A549 (cell line): Measurements from ENCODE around the gene TGFBR1.

Experiments used
- CTCF ChIP-seq: fragments of >200 bp; sonication (Bioruptor Twin); formaldehyde crosslinking; IDR thresholded peaks from 3 replicates; pipeline ENCODE4 v1.5.1; 2016
- POLR2A ChIP-seq: IDR thresholded peaks from 2 replicates; pipeline ENCODE4 v1.6.1; 2012; ENCODE audit warnings: mild to moderate bottlenecking, low read length

GRCh38 chr9:99167694-99168093 is 62.8 kb downstream of the TGFBR1 start:
- TF ChIP-seq POLR2A (no peak), CTCF (no peak)
